ENCODE data around the gene LRRC34. TPM values are rescaled to one million over a fixed set of nuclear protein-coding genes. Genes with fewer than 3 reads are reported as not detected.

Gene LRRC34
- total and polyA plus RNA-seq, 9 of the 15 experiments (the other 6 are each of a cell fraction or from before 2014, with no cell fraction given) = 0.17 to 0.30 TPM; not detected in 7

GRCh38 chr3:169781209-169781855 is 31.4 kb downstream of the LRRC34 start (continued):
- peak; percentile 67; the same call in 1 of the 2 replicates for TF ChIP-seq MITF (IDR thresholded peaks at IDR 0.05)
- no peak for TF ChIP-seq TSHZ1 (CRISPR knock-in tag; IDR thresholded peaks at IDR 0.05)
- peak in 1 of 2 experiments; percentile 60; a peak in 2 of 4 replicates for TF ChIP-seq HDAC1 (IDR thresholded peaks at IDR 0.05)
- TF ChIP-seq XRCC4 (IDR thresholded peaks at IDR 0.05; ENCODE audit: extremely low read depth, insufficient read depth, insufficient read length) = no peak
- TF ChIP-seq CEBPB (tag; IDR thresholded peaks at IDR 0.05) = peak; percentile 88
- no peak for TF ChIP-seq GTF2E2 (tag; IDR thresholded peaks at IDR 0.05)
- 0 out of 2 replicates have a peak, but pooled peaks have one; percentile 32 for TF ChIP-seq ZNF239 (CRISPR knock-in tag; IDR thresholded peaks at IDR 0.05)
- TF ChIP-seq DPF2 (IDR thresholded peaks at IDR 0.05) = peak; percentile 92
- TF ChIP-seq SP2 (IDR thresholded peaks at IDR 0.05; ENCODE audit: extremely low read depth, low read depth, low read length, poor library complexity, severe bottlenecking) = no peak
- TF ChIP-seq SREBF1 (IDR thresholded peaks at IDR 0.05; ENCODE audit: borderline replicate concordance, low read depth, low read length) = no peak
- TF ChIP-seq ZNF586 (CRISPR knock-in tag; conservative IDR thresholded peaks at IDR 0.05) = no peak
- peak; percentile 80 for TF ChIP-seq MAFG (tag; conservative IDR thresholded peaks at IDR 0.05)
- TF ChIP-seq SP1 (CRISPR knock-in tag; IDR thresholded peaks at IDR 0.05) = no peak
- TF ChIP-seq TCF7 (IDR thresholded peaks at IDR 0.05; ENCODE audit: borderline replicate concordance) = no peak
- no peak for TF ChIP-seq NFRKB (IDR thresholded peaks at IDR 0.05; ENCODE audit: low read depth)
- TF ChIP-seq MECOM (CRISPR knock-in tag; IDR thresholded peaks at IDR 0.05) = peak; percentile 92
- no peak for TF ChIP-seq PRPF4 (IDR thresholded peaks at IDR 0.05; ENCODE audit: insufficient read depth, low read depth, low read length, poor library complexity, severe bottlenecking)
- TF ChIP-seq SMARCE1 (IDR thresholded peaks at IDR 0.05) = peak; percentile 76
- peak in 1 of 2 experiments; percentile 60; a peak in 1 of 4 replicates for TF ChIP-seq TBL1XR1 (IDR thresholded peaks at IDR 0.05; ENCODE audit: low read length in 2 of 2)
- TF ChIP-seq STAT5A (IDR thresholded peaks at IDR 0.05; ENCODE audit: borderline replicate concordance, low read length) = peak; percentile 68; the same call in 1 of the 2 replicates
- TF ChIP-seq ZBED1 (IDR thresholded peaks at IDR 0.05) = no peak
- TF ChIP-seq CTCF (IDR thresholded peaks at IDR 0.05 in 2 of 3, conservative IDR thresholded peaks at IDR 0.05 in 1 of 3; ENCODE audit: insufficient read depth in 2 of 3, low read depth in 1 of 3, low read length in 3 of 3) = no peak
